Measurements from ENCODE around the gene POLR2C.

- TF ChIP-seq CTCF (conservative IDR thresholded peaks at IDR 0.05; ENCODE audit: low read depth, low read length) (no peak), EZH2 (IDR thresholded peaks at IDR 0.05; ENCODE audit: borderline replicate concordance, low read depth, low read length, poor library complexity, severe bottlenecking) (no peak)
Observed at GRCh38 chr16:57504491-57504890, 42.0 kb downstream of the POLR2C start.

Data from A673 (cell line).